ENCODE data around the gene TMEM259.

TMEM259 gene

DNA sequence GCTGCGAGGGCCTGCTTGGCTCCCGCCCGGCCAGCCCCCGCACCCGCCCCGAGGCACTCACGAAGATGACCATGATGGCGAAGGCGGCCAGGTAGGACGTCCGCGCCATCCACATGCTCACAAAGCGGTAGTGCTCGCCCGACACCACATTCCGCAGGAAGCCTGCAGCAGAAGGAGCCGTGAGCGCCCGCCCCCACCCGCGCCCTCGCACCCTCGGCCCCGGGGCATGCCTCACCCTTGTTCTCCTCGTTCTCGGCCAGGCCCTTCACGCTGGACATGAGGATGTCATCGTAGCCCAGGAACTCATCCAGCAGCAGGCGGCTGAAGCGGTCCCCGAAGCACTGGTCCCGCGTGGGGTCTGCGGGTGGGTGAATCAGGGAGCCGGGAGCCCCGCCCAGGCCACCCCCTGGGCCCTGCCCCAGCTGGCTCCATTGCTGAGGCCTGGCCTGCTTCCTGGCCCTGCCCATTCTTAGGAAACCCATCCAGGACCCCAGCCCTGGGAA is 9.0 kb downstream of the TMEM259 start:
- Histone ChIP-seq H3K79me2 (ENCODE audit: insufficient read depth, low read length) (peaks cover 19% of the 10 kb centered on the region), H3K9me3 (ENCODE audit: low read length) (no peaks in the 10 kb centered on the region), H3K9me2 (ENCODE audit: low read depth, low read length) (no peaks in the 10 kb centered on the region), H3K4me1 (ENCODE audit: insufficient read depth, low read length, severe bottlenecking) (peaks cover 17% of the 10 kb centered on the region), H3K27ac (ENCODE audit: low read depth, low read length, poor library complexity, severe bottlenecking) (no peak overlapping the region), H3K36me3 (ENCODE audit: insufficient read depth, low read length) (peaks cover 69% of the 10 kb centered on the region), H3K4me2 (ENCODE audit: low read length) (no peak overlapping the region), H3F3A (ENCODE audit: insufficient read depth, low read length) (no peaks in the 10 kb centered on the region), H4K20me1 (ENCODE audit: insufficient read depth, low read length) (no peaks in the 10 kb centered on the region), H3K27me3 (ENCODE audit: insufficient read depth, low read length) (no peaks in the 10 kb centered on the region), H3K4me3 (ENCODE audit: low read depth, low read length, poor library complexity, severe bottlenecking) (no peak overlapping the region), H3K9ac (ENCODE audit: low read length) (no peak overlapping the region), H2AFZ (ENCODE audit: low read length) (no peak overlapping the region)
- TF ChIP-seq, protein P1, sequence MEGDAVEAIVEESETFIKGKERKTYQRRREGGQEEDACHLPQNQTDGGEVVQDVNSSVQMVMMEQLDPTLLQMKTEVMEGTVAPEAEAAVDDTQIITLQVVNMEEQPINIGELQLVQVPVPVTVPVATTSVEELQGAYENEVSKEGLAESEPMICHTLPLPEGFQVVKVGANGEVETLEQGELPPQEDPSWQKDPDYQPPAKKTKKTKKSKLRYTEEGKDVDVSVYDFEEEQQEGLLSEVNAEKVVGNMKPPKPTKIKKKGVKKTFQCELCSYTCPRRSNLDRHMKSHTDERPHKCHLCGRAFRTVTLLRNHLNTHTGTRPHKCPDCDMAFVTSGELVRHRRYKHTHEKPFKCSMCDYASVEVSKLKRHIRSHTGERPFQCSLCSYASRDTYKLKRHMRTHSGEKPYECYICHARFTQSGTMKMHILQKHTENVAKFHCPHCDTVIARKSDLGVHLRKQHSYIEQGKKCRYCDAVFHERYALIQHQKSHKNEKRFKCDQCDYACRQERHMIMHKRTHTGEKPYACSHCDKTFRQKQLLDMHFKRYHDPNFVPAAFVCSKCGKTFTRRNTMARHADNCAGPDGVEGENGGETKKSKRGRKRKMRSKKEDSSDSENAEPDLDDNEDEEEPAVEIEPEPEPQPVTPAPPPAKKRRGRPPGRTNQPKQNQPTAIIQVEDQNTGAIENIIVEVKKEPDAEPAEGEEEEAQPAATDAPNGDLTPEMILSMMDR (IDR thresholded peaks at IDR 0.05; ENCODE audit: low read length), result no peak
- TF ChIP-seq EZH2 (IDR thresholded peaks at IDR 0.05; ENCODE audit: borderline replicate concordance, low read length), result no peak

- Histone ChIP-seq H3K9me2 (ENCODE audit: low read depth, low read length) (no peaks in the 10 kb centered on the region), H2AFZ (ENCODE audit: low read length) (no peak overlapping the region), H3F3A (ENCODE audit: insufficient read depth, low read length) (no peaks in the 10 kb centered on the region), H3K79me2 (ENCODE audit: insufficient read depth, low read length) (peaks cover 9% of the 10 kb centered on the region), H3K27me3 (ENCODE audit: insufficient read depth, low read length) (no peaks in the 10 kb centered on the region), H3K36me3 (ENCODE audit: insufficient read depth, low read length) (peaks cover 69% of the 10 kb centered on the region), H3K4me1 (ENCODE audit: insufficient read depth, low read length, severe bottlenecking) (peaks cover 7% of the 10 kb centered on the region), H3K9ac (ENCODE audit: low read length) (no peak overlapping the region), H3K9me3 (ENCODE audit: low read length) (no peaks in the 10 kb centered on the region), H3K4me2 (ENCODE audit: low read length) (no peak overlapping the region), H3K4me3 (ENCODE audit: low read depth, low read length, poor library complexity, severe bottlenecking) (no peak overlapping the region), H4K20me1 (ENCODE audit: insufficient read depth, low read length) (no peaks in the 10 kb centered on the region), H3K27ac (ENCODE audit: low read depth, low read length, poor library complexity, severe bottlenecking) (no peak overlapping the region)
- no peak for TF ChIP-seq EZH2 (IDR thresholded peaks at IDR 0.05; ENCODE audit: borderline replicate concordance, low read length)
- TF ChIP-seq, protein P1 (IDR thresholded peaks at IDR 0.05; ENCODE audit: low read length), result no peak
Observed at GRCh38 chr19:1010586-1011510, 10.1 kb downstream of the TMEM259 start.

DNA sequence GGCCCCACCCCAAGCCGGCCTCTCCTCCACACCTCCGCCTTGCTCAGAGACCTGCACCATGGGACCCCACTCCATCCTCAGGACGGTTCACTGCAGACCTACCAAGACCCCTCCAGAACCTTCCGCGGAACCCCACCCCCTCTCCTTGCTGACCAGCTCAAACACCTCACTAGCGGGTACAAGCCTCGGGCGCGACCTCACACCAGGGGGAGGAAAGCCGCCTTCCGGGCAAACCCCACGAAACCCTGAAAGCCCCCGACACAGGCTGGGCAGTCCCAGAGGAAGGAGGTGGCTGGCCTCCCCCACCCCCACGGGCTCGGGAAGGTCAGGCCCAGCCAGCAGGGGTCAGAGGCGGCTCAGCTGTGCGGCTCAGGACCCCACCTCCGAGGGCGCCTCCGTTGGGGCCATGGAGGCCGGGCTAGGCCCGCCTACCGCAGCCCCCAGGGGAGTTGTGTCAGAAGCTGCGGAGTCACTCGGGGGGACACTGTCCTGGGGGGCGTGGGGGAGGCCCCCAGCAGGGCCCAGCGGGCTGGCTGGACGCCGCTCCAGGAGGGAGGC is 10.9 kb downstream of the TMEM259 start:
- Histone ChIP-seq H3K36me3 (ENCODE audit: insufficient read depth, low read length) (peaks cover 64% of the 10 kb centered on the region), H4K20me1 (ENCODE audit: insufficient read depth, low read length) (no peaks in the 10 kb centered on the region), H3K4me2 (ENCODE audit: low read length) (no peak overlapping the region), H3K9me2 (ENCODE audit: low read depth, low read length) (no peaks in the 10 kb centered on the region), H3K9ac (ENCODE audit: low read length) (no peak overlapping the region), H3K9me3 (ENCODE audit: low read length) (no peaks in the 10 kb centered on the region), H3F3A (ENCODE audit: insufficient read depth, low read length) (no peaks in the 10 kb centered on the region), H3K27me3 (ENCODE audit: insufficient read depth, low read length) (no peaks in the 10 kb centered on the region), H3K27ac (ENCODE audit: low read depth, low read length, poor library complexity, severe bottlenecking) (no peak overlapping the region), H2AFZ (ENCODE audit: low read length) (no peak overlapping the region), H3K4me3 (ENCODE audit: low read depth, low read length, poor library complexity, severe bottlenecking) (no peak overlapping the region), H3K79me2 (ENCODE audit: insufficient read depth, low read length) (peaks cover 1% of the 10 kb centered on the region; the same call in 1 of the 2 replicates), H3K4me1 (ENCODE audit: insufficient read depth, low read length, severe bottlenecking) (no peaks in the 10 kb centered on the region)
- no peak for TF ChIP-seq EZH2 (IDR thresholded peaks at IDR 0.05; ENCODE audit: borderline replicate concordance, low read length)
- TF ChIP-seq, protein P1 (IDR thresholded peaks at IDR 0.05; ENCODE audit: low read length), result no peak
